ENCODE results near the gene R3HDM2. TPM values are rescaled to one million over a fixed set of nuclear protein-coding genes. Genes with fewer than 3 reads are reported as not detected.

The R3HDM2 gene
- total and polyA plus RNA-seq, 10 donors: 11.3 to 90.8 (median 53.5) TPM

- Histone ChIP-seq H3K27me3 (replicated peaks in 1 of 7) (peaks cover 0 to 41% (median 28%) of the 10 kb centered on the region in 7 donors), H3K4me3 (no peak overlapping the region), H3K9me3 (no peaks in the 10 kb centered on the region), H3K27ac (no peak overlapping the region), H3K4me1 (peaks cover 9 to 36% (median 31%) of the 10 kb centered on the region in 6 donors), H3K36me3 (peaks cover 0 to 70% (median 8%) of the 10 kb centered on the region in 6 donors)
- TF ChIP-seq, protein P1, sequence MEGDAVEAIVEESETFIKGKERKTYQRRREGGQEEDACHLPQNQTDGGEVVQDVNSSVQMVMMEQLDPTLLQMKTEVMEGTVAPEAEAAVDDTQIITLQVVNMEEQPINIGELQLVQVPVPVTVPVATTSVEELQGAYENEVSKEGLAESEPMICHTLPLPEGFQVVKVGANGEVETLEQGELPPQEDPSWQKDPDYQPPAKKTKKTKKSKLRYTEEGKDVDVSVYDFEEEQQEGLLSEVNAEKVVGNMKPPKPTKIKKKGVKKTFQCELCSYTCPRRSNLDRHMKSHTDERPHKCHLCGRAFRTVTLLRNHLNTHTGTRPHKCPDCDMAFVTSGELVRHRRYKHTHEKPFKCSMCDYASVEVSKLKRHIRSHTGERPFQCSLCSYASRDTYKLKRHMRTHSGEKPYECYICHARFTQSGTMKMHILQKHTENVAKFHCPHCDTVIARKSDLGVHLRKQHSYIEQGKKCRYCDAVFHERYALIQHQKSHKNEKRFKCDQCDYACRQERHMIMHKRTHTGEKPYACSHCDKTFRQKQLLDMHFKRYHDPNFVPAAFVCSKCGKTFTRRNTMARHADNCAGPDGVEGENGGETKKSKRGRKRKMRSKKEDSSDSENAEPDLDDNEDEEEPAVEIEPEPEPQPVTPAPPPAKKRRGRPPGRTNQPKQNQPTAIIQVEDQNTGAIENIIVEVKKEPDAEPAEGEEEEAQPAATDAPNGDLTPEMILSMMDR (IDR thresholded peaks at IDR 0.05 in 8 of 11, conservative IDR thresholded peaks at IDR 0.05 in 3 of 11): no peak
- TF ChIP-seq POLR2AphosphoS5 (IDR thresholded peaks at IDR 0.05) (no peak), POLR2A (IDR thresholded peaks at IDR 0.05) (no peak)
- DNase-seq: no peak
- 76 to 83% (median 80%) methylated on average over 7 to 16 of the region's 16 CpGs for WGBS, 5 donors
- intact Hi-C loops (cut with DNase I; ENCODE audit: low total_unique reads): no loop called here
These were observed 219.7 kb downstream of the R3HDM2 start for GRCh38 chr12:57210926-57211692.

DNA sequence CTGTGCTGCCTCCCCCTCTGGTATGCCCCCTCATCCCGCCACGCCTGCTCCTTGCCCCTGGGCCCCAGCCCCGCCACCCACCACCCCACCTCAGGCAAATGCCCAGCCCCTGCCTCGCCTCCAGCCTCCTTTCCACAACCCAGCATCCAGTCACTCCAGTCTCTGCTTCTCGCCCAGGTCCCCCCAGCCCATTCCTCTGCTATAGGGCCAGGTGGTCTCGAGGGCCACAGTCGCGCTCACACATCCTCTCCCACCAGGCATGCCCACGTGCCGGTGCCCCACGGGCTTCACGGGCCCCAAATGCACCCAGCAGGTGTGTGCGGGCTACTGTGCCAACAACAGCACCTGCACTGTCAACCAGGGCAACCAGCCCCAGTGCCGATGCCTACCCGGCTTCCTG is 220.4 kb downstream of the R3HDM2 start:
- 77 to 90% (median 88%) methylated on average over 12 to 15 of the region's 15 CpGs for WGBS, 5 donors
- DNase-seq: no peak
- peaks cover 0 to 35% (median 22%) of the 10 kb centered on the region in 7 donors for H3K27me3 ChIP-seq (replicated peaks in 1 of 7)
- no peaks in the 10 kb centered on the region for H3K9me3 ChIP-seq
- intact Hi-C loops (cut with DNase I; ENCODE audit: low total_unique reads): no loop called here
- H3K4me1 ChIP-seq: peaks cover 2 to 30% (median 25%) of the 10 kb centered on the region in 6 donors
- TF ChIP-seq POLR2AphosphoS5 (IDR thresholded peaks at IDR 0.05) (no peak), POLR2A (IDR thresholded peaks at IDR 0.05) (no peak)
- TF ChIP-seq, protein P1 (IDR thresholded peaks at IDR 0.05 in 8 of 11, conservative IDR thresholded peaks at IDR 0.05 in 3 of 11): no peak
- H3K27ac ChIP-seq: no peak overlapping the region
- H3K36me3 ChIP-seq: peaks cover 0 to 76% (median 9%) of the 10 kb centered on the region in 6 donors
- H3K4me3 ChIP-seq: no peak overlapping the region

- intact Hi-C loops (cut with DNase I; ENCODE audit: low total_unique reads): no loop called here
These were observed 220.9 kb downstream of the R3HDM2 start for GRCh38 chr12:57209916-57210315.

More at GRCh38 chr12:57209916-57210315, 220.9 kb downstream of the R3HDM2 start:
- 72 to 76% (median 75%) methylated on average over 6 to 8 of the region's 8 CpGs for WGBS, 5 donors
- DNase-seq: no peak
- no peaks in the 10 kb centered on the region for H3K9me3 ChIP-seq
- peaks cover 2 to 24% (median 19%) of the 10 kb centered on the region in 6 donors for H3K4me1 ChIP-seq
- no peak overlapping the region for H3K27ac ChIP-seq
- H3K4me3 ChIP-seq: no peak overlapping the region
- H3K36me3 ChIP-seq: peaks cover 0 to 81% (median 12%) of the 10 kb centered on the region in 6 donors
- TF ChIP-seq, protein P1 (IDR thresholded peaks at IDR 0.05 in 8 of 11, conservative IDR thresholded peaks at IDR 0.05 in 3 of 11): no peak
- peak in 1 of 3 donors; percentile 8 for TF ChIP-seq POLR2AphosphoS5 (IDR thresholded peaks at IDR 0.05)
- peaks cover 0 to 29% (median 16%) of the 10 kb centered on the region in 7 donors for H3K27me3 ChIP-seq (replicated peaks in 1 of 7)
